ENCODE measurements around the gene PLEKHJ1. TPM values are rescaled to one million over a fixed set of nuclear protein-coding genes. Genes with fewer than 3 reads are reported as not detected.

The PLEKHJ1 gene
- total and polyA plus RNA-seq, 9 of the 15 experiments (the other 6 are each of a cell fraction or from before 2014, with no cell fraction given), result 1.5 to 188 (median 63.9) TPM

DNA sequence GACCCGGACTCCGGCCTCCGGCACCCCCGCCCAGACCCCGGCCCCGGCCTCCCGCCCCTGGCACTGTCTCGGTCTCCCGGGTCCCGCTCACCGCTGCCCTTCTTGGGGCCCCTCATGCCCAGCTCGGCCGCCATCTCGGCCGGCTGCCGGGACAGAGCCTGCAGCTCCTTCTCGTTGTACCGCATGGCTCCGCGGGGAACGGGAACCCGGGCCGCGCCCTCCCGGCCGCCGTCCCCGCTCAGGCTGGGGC is 140 bp downstream of the PLEKHJ1 start:
- Histone ChIP-seq H3K36me3 (ENCODE audit: control insufficient read depth, insufficient read depth, low read length) (peaks cover 57% of the 10 kb centered on the region; the same call in 2 of the 3 replicates), H2AFZ (ENCODE audit: low read depth, low read length) (peak overlapping the region; percentile 99), H3K4me3 (peak overlapping the region; percentile 97), H3K9me3 (replicated peaks; ENCODE audit: control insufficient read depth, insufficient read depth, low read depth, low read length) (no peaks in the 10 kb centered on the region), H4K20me1 (replicated peaks; ENCODE audit: control insufficient read depth, insufficient read depth, low read length) (peaks cover 44% of the 10 kb centered on the region), H3K9ac (ENCODE audit: insufficient read depth in 1 of 2, low read depth in 2 of 2, low read length in 2 of 2) (peak overlapping the region; percentile 90 to 98; a peak in 3 of 4 replicates), H3K4me2 (ENCODE audit: insufficient read depth, low read length) (peak overlapping the region; percentile 94; the same call in 1 of the 2 replicates), H3K27ac (ENCODE audit: extremely low read depth, low read depth, low read length) (peak overlapping the region; percentile 98; the same call in 2 of the 3 replicates), H3K79me2 (ENCODE audit: control insufficient read depth, insufficient read depth, low read length) (peaks cover 83% of the 10 kb centered on the region), H3K9me1 (ENCODE audit: control insufficient read depth, insufficient read depth, low read length) (peaks cover 13% of the 10 kb centered on the region), H3K27me3 (ENCODE audit: control insufficient read depth in 2 of 2, insufficient read depth in 2 of 2, low read length in 2 of 2) (no peaks in the 10 kb centered on the region), H3K4me1 (replicated peaks in 1 of 2; ENCODE audit: control insufficient read depth in 2 of 2, insufficient read depth in 2 of 2, low read length in 2 of 2) (peaks cover 23 to 71% of the 10 kb centered on the region in 2 experiments)
- ChIA-PET POLR2A (interaction anchor here (0.6 to 1.3 kb wide), 9 partner anchors 20 to 648 kb away, joined by 3 to 6 read pairs (median 4); no protein-coding TSS in a partner anchor), CTCF (ENCODE audit: low intra/inter-chr PET ratio) (interaction anchor here (0.6 to 1.5 kb wide), 6 partner anchors 28 to 375 kb away, joined by 3 to 6 read pairs (median 4); no protein-coding TSS in a partner anchor)
- ATAC-seq (peak; percentile 68), FAIRE-seq (no peak), DNase-seq (ENCODE audit: extremely low read depth in 1 of 4, low spot score in 3 of 4) (no peak)
- 0% methylated on average over 12 of the region's 28 CpGs for WGBS (ENCODE audit: insufficient coverage, low coverage, missing lambda C conversion rate)
- BruUV-seq (replicated peaks), result no TSS peak
- intact Hi-C loops (cut with micrococcal nuclease), result loop anchor here (1.0 to 2.0 kb wide), 4 partner anchors 27 to 155 kb away; no protein-coding TSS in a partner anchor
- in situ Hi-C loops (cut with MboI), result loop anchor here (5.0 to 10.0 kb wide), 3 partner anchors 36 to 161 kb away; no protein-coding TSS in a partner anchor
- TF ChIP-seq PHF8 (IDR thresholded peaks at IDR 0.05; ENCODE audit: borderline replicate concordance, low read length), result peak; percentile 4; the same call in 1 of the 2 replicates
- TF ChIP-seq POLR2AphosphoS5 (IDR thresholded peaks at IDR 0.05; ENCODE audit: control insufficient read depth, insufficient read depth, low read depth, low read length), result peak; percentile 50; the same call in 1 of the 2 replicates
- TF ChIP-seq ZNF644 (tag; IDR thresholded peaks at IDR 0.05; ENCODE audit: low read depth), result 0 out of 2 replicates have a peak, but pooled peaks have one; percentile 11
- TF ChIP-seq, protein P1, sequence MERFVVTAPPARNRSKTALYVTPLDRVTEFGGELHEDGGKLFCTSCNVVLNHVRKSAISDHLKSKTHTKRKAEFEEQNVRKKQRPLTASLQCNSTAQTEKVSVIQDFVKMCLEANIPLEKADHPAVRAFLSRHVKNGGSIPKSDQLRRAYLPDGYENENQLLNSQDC (CRISPR knock-in tag; IDR thresholded peaks at IDR 0.05), result no peak
- 0 out of 2 replicates have a peak, but pooled peaks have one; percentile 22 for TF ChIP-seq SPI1 (IDR thresholded peaks at IDR 0.05; ENCODE audit: borderline replicate concordance, low read depth, low read length)
- TF ChIP-seq TAF1 (IDR thresholded peaks at IDR 0.05; ENCODE audit: control insufficient read depth, extremely low read depth, insufficient read depth, low read length, severe bottlenecking), result peak; percentile 75
- TF ChIP-seq PHF20 (IDR thresholded peaks at IDR 0.05; ENCODE audit: partially characterized antibody), result no peak
- peak; percentile 86 for TF ChIP-seq POU5F1 (IDR thresholded peaks at IDR 0.05; ENCODE audit: borderline replicate concordance, low read depth, low read length, partially characterized antibody)
- TF ChIP-seq MTA3 (IDR thresholded peaks at IDR 0.05; ENCODE audit: borderline replicate concordance), result peak; percentile 86; the same call in 1 of the 2 replicates
- peak; percentile 28 to 84; a peak in 3 of 4 replicates for TF ChIP-seq HDAC1 (IDR thresholded peaks at IDR 0.05)
- peak; percentile 53 for TF ChIP-seq PCBP1 (IDR thresholded peaks at IDR 0.05; ENCODE audit: low read depth, low read length, poor library complexity, severe bottlenecking)
- TF ChIP-seq, protein P2, sequence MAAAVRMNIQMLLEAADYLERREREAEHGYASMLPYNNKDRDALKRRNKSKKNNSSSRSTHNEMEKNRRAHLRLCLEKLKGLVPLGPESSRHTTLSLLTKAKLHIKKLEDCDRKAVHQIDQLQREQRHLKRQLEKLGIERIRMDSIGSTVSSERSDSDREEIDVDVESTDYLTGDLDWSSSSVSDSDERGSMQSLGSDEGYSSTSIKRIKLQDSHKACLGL (CRISPR knock-in tag; IDR thresholded peaks at IDR 0.05; ENCODE audit: borderline replicate concordance, poor library complexity, severe bottlenecking), result peak; percentile 80
- TF ChIP-seq CBX2 (IDR thresholded peaks at IDR 0.05; ENCODE audit: insufficient read depth, low read length, poor library complexity, severe bottlenecking), result no peak
- peak; percentile 88 to 98; a peak in 2 of 4 replicates for TF ChIP-seq SIN3A (IDR thresholded peaks at IDR 0.05; ENCODE audit: borderline replicate concordance in 2 of 2, control insufficient read depth in 1 of 2, low read depth in 2 of 2, low read length in 2 of 2)
- TF ChIP-seq DIDO1 (tag; IDR thresholded peaks at IDR 0.05; ENCODE audit: low read depth), result no peak
- no peak for TF ChIP-seq NCOR1 (IDR thresholded peaks at IDR 0.05)
- no peak; the same call in 1 of the 2 replicates for TF ChIP-seq PML (IDR thresholded peaks at IDR 0.05; ENCODE audit: low read length)
- TF ChIP-seq, protein P3, sequence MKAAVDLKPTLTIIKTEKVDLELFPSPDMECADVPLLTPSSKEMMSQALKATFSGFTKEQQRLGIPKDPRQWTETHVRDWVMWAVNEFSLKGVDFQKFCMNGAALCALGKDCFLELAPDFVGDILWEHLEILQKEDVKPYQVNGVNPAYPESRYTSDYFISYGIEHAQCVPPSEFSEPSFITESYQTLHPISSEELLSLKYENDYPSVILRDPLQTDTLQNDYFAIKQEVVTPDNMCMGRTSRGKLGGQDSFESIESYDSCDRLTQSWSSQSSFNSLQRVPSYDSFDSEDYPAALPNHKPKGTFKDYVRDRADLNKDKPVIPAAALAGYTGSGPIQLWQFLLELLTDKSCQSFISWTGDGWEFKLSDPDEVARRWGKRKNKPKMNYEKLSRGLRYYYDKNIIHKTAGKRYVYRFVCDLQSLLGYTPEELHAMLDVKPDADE (conservative IDR thresholded peaks at IDR 0.05; ENCODE audit: control insufficient read depth, low read depth, low read length), result peak; percentile 75; the same call in 1 of the 2 replicates
- TF ChIP-seq GABPA (tag; conservative IDR thresholded peaks at IDR 0.05; ENCODE audit: low read depth), result no peak

Data from K562 (cell line).